ENCODE measurements around the gene RNF166. TPM values are rescaled to one million over a fixed set of nuclear protein-coding genes. Genes with fewer than 3 reads are reported as not detected.
A peak's percentile ranks its signal among the peaks of the same experiment; 100 is the strongest.

The RNF166 gene
- total RNA-seq, 1 donor from 2014 or later, result 50.6 TPM

DNA sequence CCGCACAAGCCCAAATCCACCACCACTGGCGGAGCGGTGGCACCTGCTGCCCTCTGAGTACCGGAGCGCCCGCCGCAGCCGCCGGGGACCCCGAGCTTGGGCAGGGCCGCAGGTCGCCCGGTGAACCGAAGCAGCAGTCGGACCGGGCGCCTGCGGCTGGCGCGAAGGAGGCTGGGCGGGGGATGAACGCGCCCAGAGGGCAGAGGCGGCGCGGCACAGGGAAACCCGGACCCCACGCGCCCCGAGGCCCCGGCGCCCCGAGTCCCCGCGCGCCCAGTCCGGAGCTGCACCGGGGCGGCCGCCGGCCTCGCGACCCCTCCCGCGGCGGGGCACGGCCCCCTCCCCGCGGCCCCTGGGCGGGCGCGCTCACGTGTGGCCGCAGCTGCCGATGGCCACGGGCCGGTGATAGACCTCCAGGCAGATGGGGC lies 393 bp downstream of the RNF166 start:
- Histone ChIP-seq H3K27ac (peak overlapping the region; percentile 84), H3K9me3 (no peaks in the 10 kb centered on the region), H3K27me3 (no peaks in the 10 kb centered on the region), H3K4me1 (peaks cover 53% of the 10 kb centered on the region), H3K36me3 (no peaks in the 10 kb centered on the region), H3K4me3 (peak overlapping the region; percentile 99)
- ATAC-seq (no peak), DNase-seq (no peak)
- TF ChIP-seq, protein P1, sequence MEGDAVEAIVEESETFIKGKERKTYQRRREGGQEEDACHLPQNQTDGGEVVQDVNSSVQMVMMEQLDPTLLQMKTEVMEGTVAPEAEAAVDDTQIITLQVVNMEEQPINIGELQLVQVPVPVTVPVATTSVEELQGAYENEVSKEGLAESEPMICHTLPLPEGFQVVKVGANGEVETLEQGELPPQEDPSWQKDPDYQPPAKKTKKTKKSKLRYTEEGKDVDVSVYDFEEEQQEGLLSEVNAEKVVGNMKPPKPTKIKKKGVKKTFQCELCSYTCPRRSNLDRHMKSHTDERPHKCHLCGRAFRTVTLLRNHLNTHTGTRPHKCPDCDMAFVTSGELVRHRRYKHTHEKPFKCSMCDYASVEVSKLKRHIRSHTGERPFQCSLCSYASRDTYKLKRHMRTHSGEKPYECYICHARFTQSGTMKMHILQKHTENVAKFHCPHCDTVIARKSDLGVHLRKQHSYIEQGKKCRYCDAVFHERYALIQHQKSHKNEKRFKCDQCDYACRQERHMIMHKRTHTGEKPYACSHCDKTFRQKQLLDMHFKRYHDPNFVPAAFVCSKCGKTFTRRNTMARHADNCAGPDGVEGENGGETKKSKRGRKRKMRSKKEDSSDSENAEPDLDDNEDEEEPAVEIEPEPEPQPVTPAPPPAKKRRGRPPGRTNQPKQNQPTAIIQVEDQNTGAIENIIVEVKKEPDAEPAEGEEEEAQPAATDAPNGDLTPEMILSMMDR (IDR thresholded peaks at IDR 0.05), result no peak
- intact Hi-C loops (cut with DNase I), result no loop called here

- ATAC-seq (no peak), DNase-seq (no peak)
- peak overlapping the region; percentile 84 for H3K27ac ChIP-seq
- no peaks in the 10 kb centered on the region for H3K27me3 ChIP-seq
- no peaks in the 10 kb centered on the region for H3K9me3 ChIP-seq
- intact Hi-C loops (cut with DNase I), result no loop called here
- H3K4me3 ChIP-seq, result peak overlapping the region; percentile 99
- peaks cover 60% of the 10 kb centered on the region for H3K4me1 ChIP-seq
- H3K36me3 ChIP-seq, result no peaks in the 10 kb centered on the region
- TF ChIP-seq, protein P1 (IDR thresholded peaks at IDR 0.05), result no peak
Observed at GRCh38 chr16:88705076-88705684, 1.0 kb downstream of the RNF166 start.

GRCh38 chr16:88703486-88704309 lies 2.5 kb downstream of the RNF166 start:
- Histone ChIP-seq H3K4me1 (peaks cover 65% of the 10 kb centered on the region), H3K9me3 (no peaks in the 10 kb centered on the region), H3K27me3 (no peaks in the 10 kb centered on the region), H3K4me3 (peak overlapping the region; percentile 99), H3K27ac (peak overlapping the region; percentile 84), H3K36me3 (peaks cover 12% of the 10 kb centered on the region)
- TF ChIP-seq, protein P1 (IDR thresholded peaks at IDR 0.05), result no peak
- DNase-seq, result peak; percentile 92
- intact Hi-C loops (cut with DNase I), result no loop called here
- peak; percentile 58 for ATAC-seq

DNA sequence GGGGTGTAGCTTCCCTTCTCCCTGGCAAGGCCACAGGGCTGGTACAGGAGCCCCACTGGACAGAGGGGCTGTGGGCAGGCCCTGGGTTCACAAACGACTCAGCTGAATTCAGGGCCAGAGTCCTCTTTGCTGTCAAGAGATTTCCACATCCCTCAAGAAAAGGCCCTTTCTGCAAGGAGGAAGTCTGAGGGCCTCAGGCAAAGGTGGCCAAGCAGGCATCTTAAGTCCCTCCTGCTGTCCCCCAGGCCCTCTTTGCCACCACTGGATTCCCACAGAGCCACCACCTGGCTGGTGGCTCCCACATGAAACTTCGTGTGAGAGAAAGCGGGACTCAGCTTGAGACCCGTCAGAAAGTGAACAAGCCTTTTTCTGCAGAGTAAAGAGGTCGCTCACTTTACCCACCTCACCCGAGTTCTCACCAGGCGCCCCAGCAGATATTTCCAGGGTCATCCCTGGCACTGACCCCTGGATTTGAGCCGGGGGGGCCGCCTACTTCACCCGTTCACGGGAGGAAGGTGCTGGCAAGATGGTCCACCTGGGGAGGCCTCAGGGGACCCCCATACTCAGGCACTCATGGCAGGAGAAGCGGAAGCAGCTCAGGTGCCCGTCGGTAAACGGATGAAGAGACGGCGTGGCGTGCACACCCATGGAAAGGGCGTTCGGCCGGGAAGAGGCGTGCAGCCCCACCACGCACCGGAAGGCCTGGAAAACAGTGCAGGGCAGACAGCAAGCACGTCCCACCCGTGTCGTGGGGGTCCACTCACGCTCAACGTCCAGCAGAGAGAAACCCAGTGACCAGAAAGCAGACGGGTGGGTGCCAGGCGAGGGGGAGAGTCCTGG lies 3.6 kb downstream of the RNF166 start:
- Histone ChIP-seq H3K27ac (peak overlapping the region; percentile 84), H3K36me3 (peaks cover 23% of the 10 kb centered on the region), H3K4me3 (peak overlapping the region; percentile 99), H3K4me1 (peaks cover 64% of the 10 kb centered on the region), H3K9me3 (no peaks in the 10 kb centered on the region), H3K27me3 (no peaks in the 10 kb centered on the region)
- DNase-seq (no peak), ATAC-seq (no peak)
- TF ChIP-seq, protein P1 (IDR thresholded peaks at IDR 0.05), result no peak
- intact Hi-C loops (cut with DNase I), result no loop called here

DNA sequence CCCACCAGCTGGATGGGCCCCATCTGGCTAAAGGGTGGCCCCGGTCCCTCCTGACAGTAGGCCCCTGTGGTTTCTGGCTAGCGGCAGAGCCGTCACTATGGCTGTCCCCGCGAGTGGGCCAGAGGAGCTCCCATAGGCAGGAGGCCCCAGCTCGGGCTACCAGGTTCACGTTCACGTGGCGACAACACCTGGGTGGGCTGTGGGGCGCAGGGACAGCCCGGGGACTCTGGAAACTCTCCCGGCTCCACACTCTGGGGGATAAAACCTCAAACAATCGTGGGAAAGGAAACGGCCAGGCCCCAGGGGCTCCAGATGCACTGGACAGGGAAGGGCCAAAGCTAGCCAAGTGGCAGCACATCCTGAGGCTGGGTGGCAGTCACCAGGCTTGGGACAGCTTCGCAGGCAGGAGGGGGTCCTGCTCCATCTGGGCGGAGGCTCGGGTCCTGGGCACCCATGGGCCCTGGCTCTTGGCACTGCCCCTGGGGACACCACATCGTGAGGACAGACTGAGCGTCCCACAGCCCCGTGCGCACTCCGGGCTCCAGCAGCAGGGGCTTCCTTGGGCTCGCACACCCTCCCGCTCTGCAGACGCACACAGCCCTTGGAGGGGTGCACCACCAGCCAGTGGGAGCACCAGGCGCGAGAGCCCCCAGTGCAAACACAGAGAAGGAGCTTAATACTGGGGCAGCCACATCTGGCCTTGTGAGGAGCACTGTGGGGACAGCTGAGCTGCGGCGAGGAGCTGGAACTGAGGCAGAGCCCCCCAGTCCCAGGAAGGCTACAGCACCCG lies 4.4 kb downstream of the RNF166 start:
- TF ChIP-seq, protein P1 (IDR thresholded peaks at IDR 0.05), result no peak
- H3K4me3 ChIP-seq, result peak overlapping the region; percentile 99
- H3K27me3 ChIP-seq, result no peaks in the 10 kb centered on the region
- DNase-seq (no peak), ATAC-seq (no peak)
- H3K9me3 ChIP-seq, result no peaks in the 10 kb centered on the region
- H3K36me3 ChIP-seq, result peaks cover 31% of the 10 kb centered on the region
- peaks cover 55% of the 10 kb centered on the region for H3K4me1 ChIP-seq
- intact Hi-C loops (cut with DNase I), result no loop called here
- peak overlapping the region; percentile 84 for H3K27ac ChIP-seq
